GM12875 (cell line): ENCODE results near the gene KIF3B.

Experiments
- H3K4me3 ChIP-seq: one replicate; pipeline ENCODE4 v1.5.1; 2011; ENCODE audit warnings: low read depth, low read length, control low read depth
- CTCF ChIP-seq: IDR thresholded peaks from 2 replicates; pipeline ENCODE4 v1.5.1; 2011; ENCODE audit warnings: low read depth, mild to moderate bottlenecking, control low read depth, inconsistent platforms, low read length, moderate library complexity, borderline replicate concordance; ENCODE audit not compliant: insufficient read depth

KIF3B gene

GRCh38 chr20:32304131-32304746 is 26.8 kb downstream of the KIF3B start:
- no peak overlapping the region for H3K4me3 ChIP-seq
- no peak for TF ChIP-seq CTCF

GRCh38 chr20:32312718-32313424 is 35.4 kb downstream of the KIF3B start:
- no peak for TF ChIP-seq CTCF
- H3K4me3 ChIP-seq = no peak overlapping the region

- no peak for TF ChIP-seq CTCF
- H3K4me3 ChIP-seq = no peak overlapping the region
Measured at GRCh38 chr20:32314768-32315167, 37.3 kb downstream of the KIF3B start.

GRCh38 chr20:32315399-32315798 is 37.9 kb downstream of the KIF3B start:
- H3K4me3 ChIP-seq = no peak overlapping the region
- no peak for TF ChIP-seq CTCF

GRCh38 chr20:32315891-32316290 is 38.4 kb downstream of the KIF3B start:
- no peak overlapping the region for H3K4me3 ChIP-seq
- TF ChIP-seq CTCF = no peak

GRCh38 chr20:32316667-32317066 is 39.2 kb downstream of the KIF3B start:
- H3K4me3 ChIP-seq = no peak overlapping the region
- no peak for TF ChIP-seq CTCF

- TF ChIP-seq CTCF = no peak
Measured at GRCh38 chr20:32319100-32319499, 41.6 kb downstream of the KIF3B start.

More at GRCh38 chr20:32319100-32319499, 41.6 kb downstream of the KIF3B start:
- no peak overlapping the region for H3K4me3 ChIP-seq
